HCEC 1CT (cell line): ENCODE measurements around the gene GJB3.
"Not testable (repeated sequence)": the region's sequence is repeated elsewhere in the genome, so short reads cannot be mapped to it uniquely, and the experiment has no call there.

Experiments used
- DNase-seq: peaks from one replicate; pipeline ENCODE4 v3.0.0-alpha.2; 2017

Gene GJB3

GRCh38 chr1:34781071-34781843 is at the start of gene GJB3:
Gene GJB3, plus strand, starts transcription at chr1:34781214. Its CDS starts 3,549 bp downstream, at chr1:34784763.
- DNase-seq = no peak

- not testable (repeated sequence) for DNase-seq
Observed at GRCh38 chr1:34732831-34733230, 48.2 kb upstream of the GJB3 start.

- no peak for DNase-seq
Observed at GRCh38 chr1:34736692-34737091, 44.3 kb upstream of the GJB3 start.

GRCh38 chr1:34737236-34737635 is 43.8 kb upstream of the GJB3 start:
- not testable (repeated sequence) for DNase-seq

- DNase-seq = no peak
Observed at GRCh38 chr1:34739613-34740012, 41.4 kb upstream of the GJB3 start.

- no peak for DNase-seq
Observed at GRCh38 chr1:34740161-34740868, 40.7 kb upstream of the GJB3 start.

GRCh38 chr1:34742667-34743270 is 38.2 kb upstream of the GJB3 start:
- DNase-seq = peak; percentile 39

- no peak for DNase-seq
Observed at GRCh38 chr1:34743775-34744174, 37.2 kb upstream of the GJB3 start.

GRCh38 chr1:34744851-34745250 is 36.2 kb upstream of the GJB3 start:
- no peak for DNase-seq

- DNase-seq = no peak
Observed at GRCh38 chr1:34745666-34746065, 35.3 kb upstream of the GJB3 start.

- DNase-seq = no peak
Observed at GRCh38 chr1:34746101-34746500, 34.9 kb upstream of the GJB3 start.

- no peak for DNase-seq
Observed at GRCh38 chr1:34746785-34747637, 34.0 kb upstream of the GJB3 start.

- DNase-seq = no peak
Observed at GRCh38 chr1:34747638-34747941, 33.4 kb upstream of the GJB3 start.

- DNase-seq = no peak
Observed at GRCh38 chr1:34749992-34750391, 31.0 kb upstream of the GJB3 start.

- no peak for DNase-seq
Observed at GRCh38 chr1:34750610-34751009, 30.4 kb upstream of the GJB3 start.

- DNase-seq = no peak
Observed at GRCh38 chr1:34753163-34753562, 27.9 kb upstream of the GJB3 start.

- DNase-seq = no peak
Observed at GRCh38 chr1:34754964-34755637, 25.9 kb upstream of the GJB3 start, which contains the start of gene GJB5. Gene GJB5, plus strand, starts transcription at chr1:34755047. Its CDS starts 2,284 bp downstream, at chr1:34757331.

- no peak for DNase-seq
Observed at GRCh38 chr1:34755961-34756360, 25.1 kb upstream of the GJB3 start.

GRCh38 chr1:34757386-34757785 is 23.6 kb upstream of the GJB3 start:
- DNase-seq = no peak

- no peak for DNase-seq
Observed at GRCh38 chr1:34758751-34759150, 22.3 kb upstream of the GJB3 start.

- no peak for DNase-seq
Observed at GRCh38 chr1:34759503-34760357, 21.3 kb upstream of the GJB3 start, which contains the start of gene GJB4. Gene GJB4, plus strand, starts transcription at chr1:34759740. Its CDS starts 1,515 bp downstream, at chr1:34761255.
